Activated B cell treated with CpG ODN at 0.5 μM for 24 hours (primary cell): Measurements from ENCODE around the gene DLL1. TPM values are rescaled to one million over a fixed set of nuclear protein-coding genes. Genes with fewer than 3 reads are reported as not detected.

ENCODE experiments used
- ATAC-seq: fragments of 200-7000 bp; cut with Tn5 transposase; one replicate; pipeline ENCODE4 v1.10.0; 2021; ENCODE audit warnings: low read depth, mild to moderate bottlenecking, moderate library complexity
- CTCF ChIA-PET: fragments of 350-600 bp; sonication (Branson Sonifier 250); formaldehyde crosslinking; loops from one replicate; lab custom pipeline; 2021; ENCODE audit warnings: antibody characterized with exemption; lab: Charles Lee
- POLR2A ChIA-PET: fragments of 350-600 bp; sonication (Branson Sonifier 250); formaldehyde crosslinking; loops from one replicate; lab custom pipeline; 2021; ENCODE audit warnings: antibody characterized with exemption; lab: Charles Lee
- DNase-seq: peaks from one replicate; pipeline ENCODE4 v3.0.0; 2022
- H3K27ac Mint-ChIP-seq: one replicate; pipeline ENCODE4 v1.8.0; 2020; ENCODE audit warnings: mixed read lengths
- H3K27me3 Mint-ChIP-seq: one replicate; pipeline ENCODE4 v1.8.0; 2021; ENCODE audit warnings: mixed read lengths
- H3K36me3 Mint-ChIP-seq: one replicate; pipeline ENCODE4 v1.8.0; 2021; ENCODE audit warnings: low read depth, mixed read lengths
- H3K4me1 Mint-ChIP-seq: one replicate; pipeline ENCODE4 v1.8.0; 2021; ENCODE audit warnings: mixed read lengths
- H3K4me3 Mint-ChIP-seq: one replicate; pipeline ENCODE4 v1.8.0; 2020; ENCODE audit warnings: mild to moderate bottlenecking, mixed read lengths
- H3K9me3 Mint-ChIP-seq: one replicate; pipeline ENCODE4 v1.8.0; 2020; ENCODE audit warnings: mixed read lengths
- CTCF ChIP-seq: fragments of 200-600 bp; IDR thresholded peaks from one replicate; pipeline ENCODE4 v1.8.0; 2022; ENCODE audit warnings: antibody characterized with exemption, mild to moderate bottlenecking
- intact Hi-C: fragments of 100-400 bp; cut with micrococcal nuclease; formaldehyde crosslinking; loops from one replicate; pipeline ENCODE4 v1.15.1; 2024
- total RNA-seq: library from RNA; stranded (reverse); gene quantifications from 2 replicates; pipeline ENCODE4 v1.2.3, GENCODE V29; 2022

DLL1 gene
- total RNA-seq, 1 donor from 2014 or later = 0.53 TPM

DNA sequence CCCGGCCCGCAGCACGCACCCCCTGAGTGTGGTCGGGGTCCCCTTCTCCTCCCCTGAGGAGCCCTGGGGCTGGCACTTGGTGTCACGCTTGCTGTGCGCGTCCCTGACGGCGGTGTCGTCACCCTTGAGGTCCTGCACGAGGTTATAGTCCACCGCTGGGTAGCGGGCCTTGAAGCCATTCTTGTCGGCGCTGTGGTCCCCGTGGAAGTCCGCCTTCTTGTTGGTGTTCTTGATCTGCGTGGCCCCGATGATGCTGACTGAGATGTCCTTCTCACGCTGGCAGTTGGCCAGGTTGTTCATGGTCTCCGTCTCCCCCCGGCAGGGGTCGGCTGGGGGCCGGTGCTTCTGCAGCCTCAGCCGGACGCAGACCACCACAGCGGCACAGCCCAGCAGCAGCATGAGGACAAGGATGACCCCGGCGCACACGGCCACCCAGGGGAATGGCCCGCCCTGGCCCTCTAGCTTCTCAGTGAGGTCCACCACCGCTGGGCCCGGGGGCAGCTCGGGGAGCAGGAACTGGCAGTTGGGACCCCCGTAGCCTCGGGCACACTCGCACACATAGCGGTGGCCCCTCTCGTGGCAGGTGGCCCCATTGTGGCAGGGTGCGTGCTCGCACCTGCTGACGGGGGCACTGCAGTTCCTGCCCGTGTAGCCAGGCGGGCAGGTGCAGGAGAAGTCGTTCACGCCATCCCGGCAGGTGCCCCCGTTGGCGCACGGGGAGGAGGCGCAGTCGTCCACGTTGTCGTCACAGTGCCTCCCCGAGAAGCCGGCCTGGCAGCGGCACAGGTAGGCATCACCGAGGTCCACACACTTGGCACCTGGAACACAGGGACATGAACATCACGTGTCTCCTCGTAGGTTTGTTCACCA lies 7.4 kb downstream of the DLL1 start:
- no peak for DNase-seq

GRCh38 chr6:170282512-170283158 lies 8.2 kb downstream of the DLL1 start:
- Mint-ChIP-seq H3K4me3 (no peak overlapping the region), H3K4me1 (peaks cover 23% of the 10 kb centered on the region), H3K27ac (no peak overlapping the region), H3K27me3 (peaks cover 23% of the 10 kb centered on the region), H3K36me3 (no peaks in the 10 kb centered on the region), H3K9me3 (no peaks in the 10 kb centered on the region)
- intact Hi-C loops = no loop called here
- ATAC-seq (no peak), DNase-seq (no peak)
- POLR2A ChIA-PET = no interaction called here
- CTCF ChIA-PET = no interaction called here
- TF ChIP-seq CTCF = no peak

More for the DNA sequence above, 7.4 kb downstream of the DLL1 start:
- Mint-ChIP-seq H3K4me3 (no peak overlapping the region), H3K9me3 (no peaks in the 10 kb centered on the region), H3K27me3 (peaks cover 31% of the 10 kb centered on the region), H3K27ac (no peak overlapping the region), H3K4me1 (peaks cover 25% of the 10 kb centered on the region), H3K36me3 (no peaks in the 10 kb centered on the region)
- ChIA-PET CTCF (no interaction called here), POLR2A (no interaction called here)
- no peak for TF ChIP-seq CTCF
- intact Hi-C loops = no loop called here
- ATAC-seq = no peak

- Mint-ChIP-seq H3K9me3 (no peaks in the 10 kb centered on the region), H3K36me3 (no peaks in the 10 kb centered on the region), H3K4me1 (peaks cover 23% of the 10 kb centered on the region), H3K27me3 (peaks cover 17% of the 10 kb centered on the region), H3K4me3 (no peak overlapping the region), H3K27ac (no peak overlapping the region)
- no peak for ATAC-seq
- CTCF ChIA-PET = no interaction called here
- no peak for TF ChIP-seq CTCF
- intact Hi-C loops = no loop called here
- POLR2A ChIA-PET = interaction anchor here (1.3 kb wide), 1 partner anchor 10 kb away, joined by 8 read pairs; the partner anchor contains the start of gene DLL1
- no peak for DNase-seq
These were observed 9.3 kb downstream of the DLL1 start for GRCh38 chr6:170281331-170282292.

GRCh38 chr6:170280689-170281045 lies 10.2 kb downstream of the DLL1 start:
- no peaks in the 10 kb centered on the region for H3K36me3 Mint-ChIP-seq
- ATAC-seq (peak; percentile 56), DNase-seq (no peak)
- CTCF ChIA-PET = no interaction called here
- H3K9me3 Mint-ChIP-seq = no peaks in the 10 kb centered on the region
- POLR2A ChIA-PET = interaction anchor here (1.3 kb wide), 2 partner anchors 9 to 10 kb away, joined by 3 to 8 read pairs; partner anchors contain the start of gene DLL1
- peak overlapping the region; percentile 80 for H3K4me3 Mint-ChIP-seq
- no peak for TF ChIP-seq CTCF
- peaks cover 23% of the 10 kb centered on the region for H3K4me1 Mint-ChIP-seq
- intact Hi-C loops = loop anchor here (1.0 kb wide), 1 partner anchor 9 kb away; no protein-coding TSS in a partner anchor
- peak overlapping the region; percentile 71 for H3K27ac Mint-ChIP-seq
- H3K27me3 Mint-ChIP-seq = peaks cover 8% of the 10 kb centered on the region
